ENCODE results near the gene OLFM4. TPM values are rescaled to one million over a fixed set of nuclear protein-coding genes. Genes with fewer than 3 reads are reported as not detected.

Gene OLFM4
- total RNA-seq, 1 experiment from 2014 or later: not detected

DNA sequence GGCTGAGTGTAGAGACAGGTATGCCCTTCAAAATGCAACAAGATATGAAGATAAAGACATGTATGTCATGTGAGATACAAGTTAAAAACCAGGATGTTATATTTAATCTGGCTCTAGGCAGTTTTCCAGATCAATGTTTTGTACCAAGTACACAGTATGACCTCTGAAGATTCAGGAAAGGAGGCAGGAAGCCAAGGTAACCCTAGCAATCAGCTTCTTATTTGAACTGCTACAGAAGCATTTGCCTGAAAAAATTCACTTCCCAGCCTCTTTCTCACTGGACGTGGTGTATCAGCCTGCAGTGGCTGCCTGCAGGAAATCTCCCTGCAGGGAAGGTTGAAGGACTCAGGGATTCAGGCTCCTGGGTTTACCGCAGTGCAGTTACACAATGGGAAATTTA is 24.1 kb downstream of the OLFM4 start:
- no peak for ATAC-seq

GRCh38 chr13:53054569-53054968 is 26.0 kb downstream of the OLFM4 start:
- H3K27ac ChIP-seq (ENCODE audit: low read length): no peak overlapping the region
- no peak overlapping the region for H3K4me3 ChIP-seq (ENCODE audit: low read depth in 2 of 2, low read length in 2 of 2)
- ChIA-PET CTCF (no interaction called here), POLR2A (no interaction called here)
- DNase-seq (ENCODE audit: low read depth, low spot score) (no peak), ATAC-seq (no peak)
- intact Hi-C loops (cut with micrococcal nuclease; ENCODE audit: unreplicated experiment): no loop called here
- no peaks in the 10 kb centered on the region for H3K9me3 ChIP-seq (ENCODE audit: control insufficient read depth, insufficient read depth, low read depth, low read length)
- no peak for TF ChIP-seq CTCF (IDR thresholded peaks at IDR 0.05)
- TF ChIP-seq, protein P1, sequence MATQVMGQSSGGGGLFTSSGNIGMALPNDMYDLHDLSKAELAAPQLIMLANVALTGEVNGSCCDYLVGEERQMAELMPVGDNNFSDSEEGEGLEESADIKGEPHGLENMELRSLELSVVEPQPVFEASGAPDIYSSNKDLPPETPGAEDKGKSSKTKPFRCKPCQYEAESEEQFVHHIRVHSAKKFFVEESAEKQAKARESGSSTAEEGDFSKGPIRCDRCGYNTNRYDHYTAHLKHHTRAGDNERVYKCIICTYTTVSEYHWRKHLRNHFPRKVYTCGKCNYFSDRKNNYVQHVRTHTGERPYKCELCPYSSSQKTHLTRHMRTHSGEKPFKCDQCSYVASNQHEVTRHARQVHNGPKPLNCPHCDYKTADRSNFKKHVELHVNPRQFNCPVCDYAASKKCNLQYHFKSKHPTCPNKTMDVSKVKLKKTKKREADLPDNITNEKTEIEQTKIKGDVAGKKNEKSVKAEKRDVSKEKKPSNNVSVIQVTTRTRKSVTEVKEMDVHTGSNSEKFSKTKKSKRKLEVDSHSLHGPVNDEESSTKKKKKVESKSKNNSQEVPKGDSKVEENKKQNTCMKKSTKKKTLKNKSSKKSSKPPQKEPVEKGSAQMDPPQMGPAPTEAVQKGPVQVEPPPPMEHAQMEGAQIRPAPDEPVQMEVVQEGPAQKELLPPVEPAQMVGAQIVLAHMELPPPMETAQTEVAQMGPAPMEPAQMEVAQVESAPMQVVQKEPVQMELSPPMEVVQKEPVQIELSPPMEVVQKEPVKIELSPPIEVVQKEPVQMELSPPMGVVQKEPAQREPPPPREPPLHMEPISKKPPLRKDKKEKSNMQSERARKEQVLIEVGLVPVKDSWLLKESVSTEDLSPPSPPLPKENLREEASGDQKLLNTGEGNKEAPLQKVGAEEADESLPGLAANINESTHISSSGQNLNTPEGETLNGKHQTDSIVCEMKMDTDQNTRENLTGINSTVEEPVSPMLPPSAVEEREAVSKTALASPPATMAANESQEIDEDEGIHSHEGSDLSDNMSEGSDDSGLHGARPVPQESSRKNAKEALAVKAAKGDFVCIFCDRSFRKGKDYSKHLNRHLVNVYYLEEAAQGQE (IDR thresholded peaks at IDR 0.05; ENCODE audit: insufficient read depth in 1 of 2, low read depth in 2 of 2, low read length in 1 of 2): no peak
- BruUV-seq (replicated peaks): no TSS peak
- no peaks in the 10 kb centered on the region for H3K27me3 ChIP-seq (ENCODE audit: control insufficient read depth, insufficient read depth, low read length)
- no peaks in the 10 kb centered on the region for H3K36me3 ChIP-seq (ENCODE audit: control insufficient read depth, insufficient read depth, low read length)
- H3K4me1 ChIP-seq (ENCODE audit: control insufficient read depth, insufficient read depth, low read length): no peaks in the 10 kb centered on the region
- in situ Hi-C loops (cut with HindIII; ENCODE audit: low pct_unique_long_range_greater_than_20kb, low sequenced_read_pairs): no loop called here

More for the DNA sequence above, 24.1 kb downstream of the OLFM4 start:
- ChIA-PET POLR2A (no interaction called here), CTCF (no interaction called here)
- TF ChIP-seq SIN3A (IDR thresholded peaks at IDR 0.05; ENCODE audit: borderline replicate concordance, insufficient read depth, low read depth, low read length): no peak
- TF ChIP-seq, protein P1 (IDR thresholded peaks at IDR 0.05; ENCODE audit: insufficient read depth in 1 of 2, low read depth in 2 of 2, low read length in 1 of 2): no peak
- no peak for TF ChIP-seq POLR2AphosphoS5 (IDR thresholded peaks at IDR 0.05; ENCODE audit: low read depth, low read length)
- TF ChIP-seq CTCF (IDR thresholded peaks at IDR 0.05): no peak
- no peak for TF ChIP-seq TCF7L2 (IDR thresholded peaks at IDR 0.05; ENCODE audit: low read depth, low read length)
- no peak overlapping the region for H3K4me3 ChIP-seq (ENCODE audit: low read depth in 2 of 2, low read length in 2 of 2)
- no peak overlapping the region for H3K27ac ChIP-seq (ENCODE audit: low read length)
- no TSS peak for BruUV-seq (replicated peaks)
- H3K4me1 ChIP-seq (ENCODE audit: control insufficient read depth, insufficient read depth, low read length): no peaks in the 10 kb centered on the region
- no peaks in the 10 kb centered on the region for H3K36me3 ChIP-seq (ENCODE audit: control insufficient read depth, insufficient read depth, low read length)
- intact Hi-C loops (cut with micrococcal nuclease; ENCODE audit: unreplicated experiment) (no loop called here), in situ Hi-C loops (cut with HindIII; ENCODE audit: low pct_unique_long_range_greater_than_20kb, low sequenced_read_pairs) (no loop called here)
- no peaks in the 10 kb centered on the region for H3K9me3 ChIP-seq (ENCODE audit: control insufficient read depth, insufficient read depth, low read depth, low read length)
- DNase-seq (ENCODE audit: low read depth, low spot score): no peak
- H3K27me3 ChIP-seq (ENCODE audit: control insufficient read depth, insufficient read depth, low read length): no peaks in the 10 kb centered on the region
